GM19351 (cell line): ENCODE data around the gene FRMD4B.

Experiments used
- ATAC-seq: cut with Tn5 transposase; IDR thresholded peaks from one replicate; pipeline ENCODE4 v1.9.1; 2021; ENCODE audit warnings: mild to moderate bottlenecking, moderate library complexity; ENCODE audit not compliant: unreplicated experiment

Gene FRMD4B

GRCh38 chr3:69406163-69406562, 20.3 kb upstream of the FRMD4B start:
- ATAC-seq = no peak

GRCh38 chr3:69405067-69405466, 19.2 kb upstream of the FRMD4B start:
- no peak for ATAC-seq

DNA sequence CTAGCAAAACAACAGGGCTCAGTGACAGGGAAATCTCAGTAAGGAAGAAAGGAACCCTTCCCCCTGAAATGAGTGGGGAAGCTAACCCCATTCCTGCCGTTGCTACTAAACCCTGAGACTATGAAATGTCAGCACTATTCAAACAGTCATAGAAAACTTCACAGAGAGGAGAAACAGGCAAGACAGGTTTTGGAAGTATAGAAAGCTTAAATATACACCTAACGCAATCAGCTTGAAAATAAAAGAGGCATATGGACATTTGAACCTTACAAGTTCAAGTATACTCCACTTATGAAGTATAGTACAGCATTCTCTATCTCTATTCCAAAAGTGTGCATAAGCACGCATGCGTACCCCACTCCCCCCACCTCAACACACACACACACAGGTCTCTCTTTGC, 17.6 kb upstream of the FRMD4B start:
- ATAC-seq = no peak

GRCh38 chr3:69400683-69401082, 14.8 kb upstream of the FRMD4B start:
- ATAC-seq = no peak

- ATAC-seq = no peak
Measured at GRCh38 chr3:69392850-69393249, 7.0 kb upstream of the FRMD4B start.

DNA sequence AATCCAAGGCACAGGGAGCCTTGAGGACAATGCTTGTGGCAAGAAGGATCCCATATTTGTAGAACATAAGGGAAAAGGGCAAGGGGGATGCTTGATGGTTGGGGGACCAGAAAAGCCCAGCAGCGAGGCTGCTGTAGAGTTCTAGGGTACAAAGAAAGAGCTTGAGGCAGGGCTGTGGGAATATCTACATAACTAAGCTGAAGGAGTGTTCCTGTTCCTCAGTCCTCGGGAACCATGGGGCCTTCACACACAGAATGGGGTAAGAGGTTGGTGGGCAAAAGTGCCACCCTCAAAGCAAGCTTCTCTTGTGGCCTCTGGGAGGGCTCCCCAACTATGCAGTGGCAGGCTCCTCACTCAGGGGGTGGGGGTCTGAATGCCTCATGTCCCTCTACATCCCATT, 6.5 kb upstream of the FRMD4B start:
- ATAC-seq = no peak

DNA sequence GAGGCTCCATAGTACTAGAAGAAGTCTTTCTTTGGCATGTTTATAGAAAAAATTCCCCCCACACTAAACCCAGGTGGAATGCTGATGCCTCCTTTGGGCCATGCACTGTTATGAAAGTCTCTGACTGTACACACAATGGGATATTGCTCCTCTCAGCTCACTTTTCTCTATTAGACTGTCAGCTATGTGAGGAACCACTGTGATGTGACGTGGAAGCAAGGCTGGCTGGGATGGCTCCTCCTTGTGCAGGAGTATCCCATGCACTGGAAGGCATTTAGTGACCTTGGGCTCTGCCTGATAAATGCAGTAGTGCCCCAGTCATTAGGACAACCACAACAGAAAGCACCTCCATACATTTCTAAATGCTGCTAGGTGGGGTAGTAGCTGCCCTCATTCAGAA, 5.7 kb upstream of the FRMD4B start:
- no peak for ATAC-seq

DNA sequence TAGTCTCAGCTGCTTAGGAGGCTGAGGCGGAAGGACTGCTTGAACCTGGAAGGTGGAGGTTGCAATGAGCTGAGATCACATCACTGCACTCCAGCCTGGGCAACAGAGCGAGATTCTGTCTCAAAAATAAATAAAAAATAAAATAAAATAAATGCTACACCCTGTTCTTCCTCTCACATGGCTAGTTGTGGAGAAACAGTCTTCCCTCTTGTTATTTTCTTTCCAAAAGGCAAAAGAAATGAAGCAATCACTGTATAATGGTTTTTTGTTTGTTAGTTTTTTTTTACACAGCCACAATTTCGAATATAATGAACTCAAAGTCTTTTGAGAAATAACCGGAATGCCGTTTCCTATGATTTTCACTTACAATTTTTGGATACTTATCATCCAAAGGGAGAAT, 4.9 kb upstream of the FRMD4B start:
- ATAC-seq = no peak

- no peak for ATAC-seq
Measured at GRCh38 chr3:69389520-69390248, 3.8 kb upstream of the FRMD4B start.

GRCh38 chr3:69388241-69388640, 2.4 kb upstream of the FRMD4B start:
- no peak for ATAC-seq

- ATAC-seq = peak; percentile 41
Measured at GRCh38 chr3:69386556-69387385, 883 bp upstream of the FRMD4B start.

GRCh38 chr3:69385123-69385722, 665 bp downstream of the FRMD4B start:
- ATAC-seq = peak; percentile 6

DNA sequence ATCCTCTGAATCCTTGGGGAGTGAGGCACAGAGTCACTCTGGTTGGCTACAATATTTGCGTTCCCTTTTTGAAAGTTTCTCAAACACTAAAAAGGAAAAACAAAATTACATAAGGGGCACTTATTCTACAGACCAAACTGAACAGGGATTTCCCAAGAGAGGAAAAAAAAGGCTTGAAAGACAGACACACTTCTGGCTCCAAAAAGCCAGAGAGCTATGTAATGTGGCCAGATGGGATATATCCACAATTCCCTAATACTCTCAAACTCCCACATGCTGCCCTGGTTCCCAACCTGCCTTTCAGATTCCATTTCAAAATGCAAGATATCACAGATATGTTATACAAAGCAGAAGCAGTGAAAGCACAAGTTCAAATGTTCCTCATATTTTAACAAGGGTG, 1.6 kb downstream of the FRMD4B start:
- ATAC-seq = no peak

DNA sequence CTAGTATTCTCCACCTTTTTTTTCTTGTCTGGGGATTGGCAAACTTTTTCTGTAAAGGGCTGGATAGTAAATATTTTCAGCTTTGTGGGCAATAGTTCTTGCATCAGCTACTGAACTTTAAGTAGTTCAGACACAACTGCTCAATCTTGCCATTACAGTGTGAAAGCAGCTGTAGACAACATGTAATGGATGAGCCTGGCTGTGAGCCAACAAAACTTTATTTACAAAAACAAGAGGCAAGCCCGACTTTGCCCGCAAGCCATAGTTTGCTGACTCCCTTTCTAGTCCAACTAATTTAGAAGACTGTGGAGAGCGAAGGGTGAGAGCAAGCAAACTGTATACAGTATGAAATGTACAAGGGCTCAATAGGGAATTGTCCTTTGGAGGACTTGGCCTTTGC, 6.2 kb downstream of the FRMD4B start:
- ATAC-seq = no peak

GRCh38 chr3:69378112-69378802, 7.6 kb downstream of the FRMD4B start:
- no peak for ATAC-seq

DNA sequence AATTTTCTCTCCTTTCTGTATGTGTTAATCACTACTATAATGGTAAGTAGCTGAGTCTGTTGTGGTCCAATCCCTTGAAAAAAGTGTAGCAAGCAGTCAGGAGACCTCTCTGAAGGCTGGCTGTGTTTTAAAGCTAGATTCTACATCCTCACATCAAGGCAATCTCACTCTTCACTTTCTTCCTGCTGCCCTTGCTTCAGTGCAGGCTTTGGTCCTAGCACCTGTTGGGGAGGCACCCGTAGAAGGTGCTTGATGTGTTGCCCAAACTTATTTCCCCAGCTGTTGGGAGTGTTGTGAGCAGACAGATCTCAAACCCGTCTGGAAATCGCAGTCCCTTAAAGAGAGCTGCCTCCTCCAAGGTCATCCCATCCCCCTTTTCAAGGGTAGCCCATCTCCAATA, 8.6 kb downstream of the FRMD4B start:
- ATAC-seq = no peak

DNA sequence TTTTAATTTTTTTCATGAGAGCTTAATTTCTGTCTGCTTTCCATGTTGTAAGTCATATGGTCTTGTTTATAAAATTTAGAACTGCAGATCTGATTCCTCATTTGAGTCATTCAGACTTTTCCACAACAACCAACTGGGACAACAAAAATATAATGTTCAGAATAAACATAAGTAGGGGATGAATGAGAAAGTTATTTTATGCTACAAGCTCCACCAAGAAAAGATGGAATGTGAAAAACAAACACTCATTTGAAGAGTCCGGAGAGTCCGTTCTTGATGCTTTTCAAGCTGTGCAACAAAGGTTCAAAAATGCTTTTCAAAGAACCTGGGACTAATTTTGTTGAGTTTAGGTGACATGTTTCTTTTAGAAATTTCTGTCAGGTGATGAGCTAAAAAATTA, 9.2 kb downstream of the FRMD4B start:
- ATAC-seq = no peak

GRCh38 chr3:69371816-69372215, 14.1 kb downstream of the FRMD4B start:
- no peak for ATAC-seq

GRCh38 chr3:69370901-69371301, 15.0 kb downstream of the FRMD4B start:
- ATAC-seq = no peak

GRCh38 chr3:69370156-69370883, 15.6 kb downstream of the FRMD4B start:
- ATAC-seq = no peak
